ENCODE data around the gene SIGLEC10. TPM values are rescaled to one million over a fixed set of nuclear protein-coding genes. Genes with fewer than 3 reads are reported as not detected.

SIGLEC10 gene
- total and polyA plus RNA-seq, 9 of the 15 experiments (the other 6 are each of a cell fraction or from before 2014, with no cell fraction given), result 0.10 to 1.8 (median 0.82) TPM

DNA sequence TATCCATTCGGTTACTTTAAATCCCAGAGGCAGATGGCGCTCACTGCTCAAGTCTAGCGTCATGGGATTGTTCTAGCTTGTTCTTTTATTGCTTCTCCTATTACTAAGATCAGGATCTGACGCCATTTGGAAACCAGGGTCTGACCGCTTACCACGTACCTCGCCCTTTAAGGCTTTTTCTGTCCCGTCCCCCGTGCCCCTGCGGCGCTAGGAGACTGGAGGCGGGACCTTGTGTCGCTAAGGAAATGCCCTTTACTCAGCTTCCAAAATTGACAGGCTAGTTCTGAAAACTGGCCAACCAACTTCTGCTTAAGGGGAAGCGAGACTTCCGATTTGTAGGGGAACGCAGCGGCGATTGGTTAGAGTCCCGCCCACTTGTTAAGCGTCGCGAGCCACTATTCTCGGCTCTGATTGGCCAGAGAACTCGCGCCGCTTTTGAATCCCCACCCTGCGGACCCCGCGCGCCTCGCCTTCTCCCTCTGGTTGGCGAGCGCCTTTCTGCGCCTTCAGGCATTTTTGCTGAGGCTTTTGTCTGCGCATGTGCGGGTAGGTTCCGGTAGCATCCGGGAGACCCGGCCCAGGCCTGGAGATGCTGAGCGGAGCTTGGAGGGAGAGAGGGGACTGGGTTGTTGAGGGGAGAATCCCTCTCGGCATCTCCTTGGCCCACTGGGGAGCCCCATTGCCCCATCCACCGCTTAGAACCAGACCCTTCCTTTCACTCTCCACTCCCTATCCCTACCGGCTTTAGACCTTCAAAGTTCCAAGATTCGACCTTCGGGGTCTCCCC lies 23.2 kb downstream of the SIGLEC10 start (continued):
- TF ChIP-seq ZNF324 (CRISPR knock-in tag; IDR thresholded peaks at IDR 0.05) (no peak), SP1 (CRISPR knock-in tag; IDR thresholded peaks at IDR 0.05) (peak; percentile 84), U2AF1 (optimal IDR thresholded peaks at IDR 0.05; ENCODE audit: low read depth, low read length) (no peak), SMAD3 (CRISPR knock-in tag; conservative IDR thresholded peaks at IDR 0.05) (no peak), CHD1 (IDR thresholded peaks at IDR 0.05; ENCODE audit: low read length) (no peak), LCOR (CRISPR knock-in tag; IDR thresholded peaks at IDR 0.05) (peak; percentile 72; the same call in 1 of the 2 replicates), RBM34 (IDR thresholded peaks at IDR 0.05; ENCODE audit: borderline replicate concordance, insufficient read depth, low read length) (no peak), RFX7 (CRISPR knock-in tag; IDR thresholded peaks at IDR 0.05) (no peak), WHSC1 (IDR thresholded peaks at IDR 0.05; ENCODE audit: low read length) (no peak), GABPB2 (CRISPR knock-in tag; conservative IDR thresholded peaks at IDR 0.05) (no peak), EP300 (IDR thresholded peaks at IDR 0.05; ENCODE audit: low read length) (peak; percentile 20; the same call in 1 of the 2 replicates), HDAC3 (IDR thresholded peaks at IDR 0.05; ENCODE audit: borderline replicate concordance, partially characterized antibody) (no peak), ARNT (IDR thresholded peaks at IDR 0.05) (no peak), CEBPG (CRISPR knock-in tag; IDR thresholded peaks at IDR 0.05) (no peak), CEBPG (tag; conservative IDR thresholded peaks at IDR 0.05 in 1 of 2, IDR thresholded peaks at IDR 0.05 in 1 of 2) (no peak), DIDO1 (tag; IDR thresholded peaks at IDR 0.05; ENCODE audit: low read depth) (no peak), ZNF134 (CRISPR knock-in tag; conservative IDR thresholded peaks at IDR 0.05) (no peak), RBBP5 (IDR thresholded peaks at IDR 0.05; ENCODE audit: borderline replicate concordance, insufficient read depth, low read length, poor library complexity, severe bottlenecking) (peak; percentile 14)
- TF ChIP-seq, protein P1, sequence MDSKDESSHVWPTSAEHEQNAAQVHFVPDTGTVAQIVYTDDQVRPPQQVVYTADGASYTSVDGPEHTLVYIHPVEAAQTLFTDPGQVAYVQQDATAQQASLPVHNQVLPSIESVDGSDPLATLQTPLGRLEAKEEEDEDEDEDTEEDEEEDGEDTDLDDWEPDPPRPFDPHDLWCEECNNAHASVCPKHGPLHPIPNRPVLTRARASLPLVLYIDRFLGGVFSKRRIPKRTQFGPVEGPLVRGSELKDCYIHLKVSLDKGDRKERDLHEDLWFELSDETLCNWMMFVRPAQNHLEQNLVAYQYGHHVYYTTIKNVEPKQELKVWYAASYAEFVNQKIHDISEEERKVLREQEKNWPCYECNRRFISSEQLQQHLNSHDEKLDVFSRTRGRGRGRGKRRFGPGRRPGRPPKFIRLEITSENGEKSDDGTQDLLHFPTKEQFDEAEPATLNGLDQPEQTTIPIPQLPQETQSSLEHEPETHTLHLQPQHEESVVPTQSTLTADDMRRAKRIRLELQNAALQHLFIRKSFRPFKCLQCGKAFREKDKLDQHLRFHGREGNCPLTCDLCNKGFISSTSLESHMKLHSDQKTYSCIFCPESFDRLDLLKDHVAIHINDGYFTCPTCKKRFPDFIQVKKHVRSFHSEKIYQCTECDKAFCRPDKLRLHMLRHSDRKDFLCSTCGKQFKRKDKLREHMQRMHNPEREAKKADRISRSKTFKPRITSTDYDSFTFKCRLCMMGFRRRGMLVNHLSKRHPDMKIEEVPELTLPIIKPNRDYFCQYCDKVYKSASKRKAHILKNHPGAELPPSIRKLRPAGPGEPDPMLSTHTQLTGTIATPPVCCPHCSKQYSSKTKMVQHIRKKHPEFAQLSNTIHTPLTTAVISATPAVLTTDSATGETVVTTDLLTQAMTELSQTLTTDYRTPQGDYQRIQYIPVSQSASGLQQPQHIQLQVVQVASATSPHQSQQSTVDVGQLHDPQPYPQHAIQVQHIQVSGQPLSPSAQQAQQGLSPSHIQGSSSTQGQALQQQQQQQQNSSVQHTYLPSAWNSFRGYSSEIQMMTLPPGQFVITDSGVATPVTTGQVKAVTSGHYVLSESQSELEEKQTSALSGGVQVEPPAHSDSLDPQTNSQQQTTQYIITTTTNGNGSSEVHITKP (IDR thresholded peaks at IDR 0.05; ENCODE audit: partially characterized antibody), result peak; percentile 42
- TF ChIP-seq, protein P2, sequence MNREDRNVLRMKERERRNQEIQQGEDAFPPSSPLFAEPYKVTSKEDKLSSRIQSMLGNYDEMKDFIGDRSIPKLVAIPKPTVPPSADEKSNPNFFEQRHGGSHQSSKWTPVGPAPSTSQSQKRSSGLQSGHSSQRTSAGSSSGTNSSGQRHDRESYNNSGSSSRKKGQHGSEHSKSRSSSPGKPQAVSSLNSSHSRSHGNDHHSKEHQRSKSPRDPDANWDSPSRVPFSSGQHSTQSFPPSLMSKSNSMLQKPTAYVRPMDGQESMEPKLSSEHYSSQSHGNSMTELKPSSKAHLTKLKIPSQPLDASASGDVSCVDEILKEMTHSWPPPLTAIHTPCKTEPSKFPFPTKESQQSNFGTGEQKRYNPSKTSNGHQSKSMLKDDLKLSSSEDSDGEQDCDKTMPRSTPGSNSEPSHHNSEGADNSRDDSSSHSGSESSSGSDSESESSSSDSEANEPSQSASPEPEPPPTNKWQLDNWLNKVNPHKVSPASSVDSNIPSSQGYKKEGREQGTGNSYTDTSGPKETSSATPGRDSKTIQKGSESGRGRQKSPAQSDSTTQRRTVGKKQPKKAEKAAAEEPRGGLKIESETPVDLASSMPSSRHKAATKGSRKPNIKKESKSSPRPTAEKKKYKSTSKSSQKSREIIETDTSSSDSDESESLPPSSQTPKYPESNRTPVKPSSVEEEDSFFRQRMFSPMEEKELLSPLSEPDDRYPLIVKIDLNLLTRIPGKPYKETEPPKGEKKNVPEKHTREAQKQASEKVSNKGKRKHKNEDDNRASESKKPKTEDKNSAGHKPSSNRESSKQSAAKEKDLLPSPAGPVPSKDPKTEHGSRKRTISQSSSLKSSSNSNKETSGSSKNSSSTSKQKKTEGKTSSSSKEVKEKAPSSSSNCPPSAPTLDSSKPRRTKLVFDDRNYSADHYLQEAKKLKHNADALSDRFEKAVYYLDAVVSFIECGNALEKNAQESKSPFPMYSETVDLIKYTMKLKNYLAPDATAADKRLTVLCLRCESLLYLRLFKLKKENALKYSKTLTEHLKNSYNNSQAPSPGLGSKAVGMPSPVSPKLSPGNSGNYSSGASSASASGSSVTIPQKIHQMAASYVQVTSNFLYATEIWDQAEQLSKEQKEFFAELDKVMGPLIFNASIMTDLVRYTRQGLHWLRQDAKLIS (CRISPR knock-in tag; IDR thresholded peaks at IDR 0.05), result no peak
- TF ChIP-seq, protein P3, sequence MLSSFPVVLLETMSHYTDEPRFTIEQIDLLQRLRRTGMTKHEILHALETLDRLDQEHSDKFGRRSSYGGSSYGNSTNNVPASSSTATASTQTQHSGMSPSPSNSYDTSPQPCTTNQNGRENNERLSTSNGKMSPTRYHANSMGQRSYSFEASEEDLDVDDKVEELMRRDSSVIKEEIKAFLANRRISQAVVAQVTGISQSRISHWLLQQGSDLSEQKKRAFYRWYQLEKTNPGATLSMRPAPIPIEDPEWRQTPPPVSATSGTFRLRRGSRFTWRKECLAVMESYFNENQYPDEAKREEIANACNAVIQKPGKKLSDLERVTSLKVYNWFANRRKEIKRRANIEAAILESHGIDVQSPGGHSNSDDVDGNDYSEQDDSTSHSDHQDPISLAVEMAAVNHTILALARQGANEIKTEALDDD (IDR thresholded peaks at IDR 0.05), result no peak

Data from K562 (cell line).